Lower leg skin (tissue), 4 donors: ENCODE measurements around the gene CD177. TPM values are rescaled to one million over a fixed set of nuclear protein-coding genes. Genes with fewer than 3 reads are reported as not detected.
A peak's percentile ranks its signal among the peaks of the same experiment; 100 is the strongest.
"Not testable (repeated sequence)": the region's sequence is repeated elsewhere in the genome, so short reads cannot be mapped to it uniquely, and the experiment has no call there.

ENCODE experiments used
- DNase-seq, 2 donors: peaks; one replicate each; pipeline ENCODE4 v3.0.0-alpha.2; 2019; ENCODE audit warnings: low spot score in 2 of 2
- H3K4me3 ChIP-seq: fragments of 200-600 bp; sonication (generic); 2 replicates; pipeline ENCODE4 v1.5.1; 2017; ENCODE audit warnings: mild to moderate bottlenecking, low read depth; ENCODE audit not compliant: poor library complexity, severe bottlenecking
- POLR2A ChIP-seq, 2 donors: fragments of 450-650 bp; IDR thresholded peaks; one replicate each; pipeline ENCODE4 v1.6.1; 2016 to 2017; ENCODE audit warnings: antibody characterized with exemption in 2 of 2, mild to moderate bottlenecking in 1 of 2, moderate library complexity in 1 of 2
- WGBS, 2 donors: methylation state at CpG; one replicate each; pipeline ENCODE4 v1.1.5; 2018; 5-methylcytosine and 5-hydroxymethylcytosine counted together
- intact Hi-C: fragments of 100-400 bp; cut with DNase I; formaldehyde crosslinking; loops from one replicate; pipeline ENCODE4 v1.15.0; 2023; ENCODE audit warnings: low total_unique reads
- total RNA-seq, 4 donors: library from RNA; depleted of rRNA; stranded (reverse); fragments of >200 nt; gene quantifications; one replicate each; pipeline ENCODE4 v1.1.0, GENCODE V29; 2016
- TF ChIP-seq, protein P1 (sequence below), 3 donors: fragments of 450-650 bp; IDR thresholded peaks; one replicate each; pipeline ENCODE4 v1.5.1; 2016; ENCODE audit warnings: antibody characterized with exemption in 3 of 3, mild to moderate bottlenecking in 3 of 3, moderate library complexity in 2 of 3

Gene CD177
- total RNA-seq, 4 donors from 2014 or later: 0.34 to 0.94 (median 0.63) TPM; not detected in 1

DNA sequence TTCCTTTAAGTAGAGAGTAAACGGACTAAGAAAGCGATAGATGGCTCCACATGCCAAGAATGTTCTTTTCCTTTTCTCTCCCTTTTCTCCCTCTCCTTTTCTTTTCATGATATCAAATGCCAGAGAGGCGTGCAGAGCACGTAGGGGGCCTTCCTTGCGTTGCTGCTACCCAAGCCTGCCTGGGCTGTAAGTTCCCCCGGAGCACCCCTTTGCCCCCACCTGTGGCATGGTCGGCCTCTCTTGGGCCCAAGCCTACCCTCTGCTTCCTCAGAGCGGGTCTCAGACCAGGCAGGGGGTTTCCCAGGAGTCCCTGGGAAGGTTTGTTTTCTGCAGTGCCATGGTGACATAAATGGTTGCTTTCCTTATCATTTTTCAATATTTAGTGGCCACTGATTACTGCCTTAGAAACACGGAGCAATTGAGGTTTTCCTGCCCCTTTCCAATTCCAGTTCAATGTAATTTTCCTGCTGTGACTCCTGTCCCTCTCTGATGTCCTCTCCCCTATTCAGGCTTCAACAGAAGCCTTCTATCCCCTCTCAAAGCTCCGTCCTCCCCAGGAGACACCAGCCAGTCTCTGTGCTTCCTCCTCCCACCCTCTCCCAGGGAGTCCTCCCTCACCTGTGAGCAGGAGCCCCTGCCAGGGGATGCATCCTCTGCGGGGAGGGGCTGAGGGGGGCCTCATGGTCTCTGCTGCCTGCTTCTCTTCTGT lies 22.6 kb upstream of the CD177 start:
- no peak overlapping the region for H3K4me3 ChIP-seq
- peak in 1 of 2 donors; percentile 49 for DNase-seq
- intact Hi-C loops: no loop called here
- TF ChIP-seq, protein P1, sequence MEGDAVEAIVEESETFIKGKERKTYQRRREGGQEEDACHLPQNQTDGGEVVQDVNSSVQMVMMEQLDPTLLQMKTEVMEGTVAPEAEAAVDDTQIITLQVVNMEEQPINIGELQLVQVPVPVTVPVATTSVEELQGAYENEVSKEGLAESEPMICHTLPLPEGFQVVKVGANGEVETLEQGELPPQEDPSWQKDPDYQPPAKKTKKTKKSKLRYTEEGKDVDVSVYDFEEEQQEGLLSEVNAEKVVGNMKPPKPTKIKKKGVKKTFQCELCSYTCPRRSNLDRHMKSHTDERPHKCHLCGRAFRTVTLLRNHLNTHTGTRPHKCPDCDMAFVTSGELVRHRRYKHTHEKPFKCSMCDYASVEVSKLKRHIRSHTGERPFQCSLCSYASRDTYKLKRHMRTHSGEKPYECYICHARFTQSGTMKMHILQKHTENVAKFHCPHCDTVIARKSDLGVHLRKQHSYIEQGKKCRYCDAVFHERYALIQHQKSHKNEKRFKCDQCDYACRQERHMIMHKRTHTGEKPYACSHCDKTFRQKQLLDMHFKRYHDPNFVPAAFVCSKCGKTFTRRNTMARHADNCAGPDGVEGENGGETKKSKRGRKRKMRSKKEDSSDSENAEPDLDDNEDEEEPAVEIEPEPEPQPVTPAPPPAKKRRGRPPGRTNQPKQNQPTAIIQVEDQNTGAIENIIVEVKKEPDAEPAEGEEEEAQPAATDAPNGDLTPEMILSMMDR (IDR thresholded peaks at IDR 0.05): no peak
- TF ChIP-seq POLR2A (IDR thresholded peaks at IDR 0.05): no peak
- WGBS, 2 donors: 73 to 81% methylated on average over 11 of the region's 11 CpGs

DNA sequence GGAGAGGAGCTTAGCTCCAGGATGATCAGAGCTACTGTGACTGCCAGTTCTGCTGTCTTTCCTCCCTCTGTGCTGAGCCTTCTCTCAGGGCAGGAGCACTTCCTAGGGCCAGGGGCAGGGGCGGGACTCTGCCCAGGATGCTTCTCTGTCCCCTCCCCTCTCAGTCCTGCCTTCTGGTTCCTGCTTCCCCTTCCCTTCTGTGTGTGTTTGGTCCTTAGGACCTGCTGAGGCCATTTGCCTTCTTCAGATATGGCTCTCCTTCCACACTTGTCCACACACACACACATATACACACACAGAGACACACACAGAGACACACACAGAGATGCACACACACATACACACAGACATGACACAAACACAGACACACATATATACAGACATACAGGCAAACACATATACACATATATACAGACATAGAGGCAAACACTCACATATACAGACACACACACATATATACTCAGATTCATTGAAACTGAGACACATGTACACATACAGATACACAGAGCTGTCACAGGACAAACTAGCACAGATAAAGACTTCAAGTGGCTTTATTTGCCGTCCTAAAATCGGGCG lies 22.0 kb upstream of the CD177 start:
- H3K4me3 ChIP-seq: no peak overlapping the region
- DNase-seq: no peak
- WGBS, 2 donors: 76 to 85% methylated on average over 4 of the region's 4 CpGs
- TF ChIP-seq, protein P1 (IDR thresholded peaks at IDR 0.05): no peak
- no peak for TF ChIP-seq POLR2A (IDR thresholded peaks at IDR 0.05)
- intact Hi-C loops: no loop called here

DNA sequence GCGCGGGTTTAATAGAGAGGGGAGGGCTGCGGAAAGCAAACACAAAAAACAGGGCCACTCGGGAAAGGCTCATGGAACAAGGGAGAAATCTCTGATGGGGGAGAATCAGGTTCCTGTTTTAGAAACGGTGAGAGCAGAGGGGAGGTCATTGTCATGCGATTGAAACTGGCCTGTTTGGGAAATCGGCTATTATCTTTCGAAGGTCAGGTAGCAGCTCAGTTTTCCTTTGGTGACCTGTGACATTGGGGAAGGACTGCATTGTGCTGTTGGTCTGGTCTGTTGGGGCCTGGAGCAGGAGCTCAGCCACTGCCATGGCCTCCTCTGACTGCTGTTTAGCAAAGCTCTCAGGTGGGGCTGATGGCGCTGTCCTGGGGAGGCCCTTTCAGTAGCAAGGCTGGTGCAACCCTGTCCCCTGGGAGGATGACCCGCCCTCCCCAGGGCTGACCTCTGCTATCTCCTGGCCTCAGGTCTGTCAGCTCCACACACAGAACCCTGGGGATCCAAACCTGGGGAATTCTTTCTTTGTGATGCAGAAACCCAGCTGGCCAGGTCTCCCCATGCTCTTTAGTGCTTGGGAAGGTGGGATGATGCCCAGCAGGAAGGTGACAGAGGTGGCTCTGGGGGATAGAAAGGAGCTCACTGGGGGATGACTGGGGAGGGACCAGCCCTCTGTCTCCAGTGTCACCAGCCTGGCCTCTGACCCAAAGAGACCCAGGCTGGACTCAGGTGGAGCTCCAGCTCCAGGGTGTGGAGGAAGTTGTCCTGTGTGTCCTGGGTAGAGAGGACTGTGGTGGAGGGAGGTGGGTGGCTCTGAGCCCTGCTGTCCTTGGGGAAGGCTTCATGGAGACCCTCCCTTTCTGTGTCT lies 21.2 kb upstream of the CD177 start:
- DNase-seq: peak in 1 of 2 donors; percentile 72
- TF ChIP-seq, protein P1 (IDR thresholded peaks at IDR 0.05): no peak
- TF ChIP-seq POLR2A (IDR thresholded peaks at IDR 0.05): no peak
- H3K4me3 ChIP-seq: no peak overlapping the region
- 79 to 82% methylated on average over 10 of the region's 10 CpGs for WGBS, 2 donors
- intact Hi-C loops: no loop called here

GRCh38 chr19:43336508-43336907 lies 17.0 kb upstream of the CD177 start:
- WGBS, 2 donors: 88 to 93% methylated on average over 2 of the region's 2 CpGs
- DNase-seq: peak in 1 of 2 donors; percentile 2
- intact Hi-C loops: not testable (repeated sequence)

DNA sequence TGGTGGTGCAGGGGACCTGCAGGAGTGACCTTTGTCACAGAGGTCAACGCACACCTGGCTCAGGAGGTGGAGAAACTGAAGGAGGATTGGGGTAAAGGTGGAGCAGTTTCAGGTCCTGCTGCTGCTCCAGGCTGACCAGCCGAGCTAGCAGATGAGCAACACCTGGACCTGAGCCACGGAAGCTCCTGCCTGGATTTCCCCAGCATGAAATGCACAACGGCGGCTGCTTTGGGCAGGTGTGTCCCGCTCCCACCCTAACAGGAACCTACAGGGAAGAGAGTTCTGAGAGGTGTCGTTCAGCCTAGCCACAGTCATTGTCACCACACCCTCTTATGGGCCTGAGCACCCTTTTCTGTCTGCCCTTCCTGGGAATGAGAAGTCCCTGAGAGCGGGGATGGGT lies 15.7 kb upstream of the CD177 start:
- TF ChIP-seq, protein P1 (IDR thresholded peaks at IDR 0.05): no peak
- TF ChIP-seq POLR2A (IDR thresholded peaks at IDR 0.05): no peak
- WGBS, 2 donors: 57 to 61% methylated on average over 8 of the region's 8 CpGs
- H3K4me3 ChIP-seq: no peak overlapping the region
- DNase-seq: peak in 1 of 2 donors; percentile 6
- intact Hi-C loops: no loop called here

More at GRCh38 chr19:43336508-43336907, 17.0 kb upstream of the CD177 start:
- H3K4me3 ChIP-seq: not testable (repeated sequence)

DNA sequence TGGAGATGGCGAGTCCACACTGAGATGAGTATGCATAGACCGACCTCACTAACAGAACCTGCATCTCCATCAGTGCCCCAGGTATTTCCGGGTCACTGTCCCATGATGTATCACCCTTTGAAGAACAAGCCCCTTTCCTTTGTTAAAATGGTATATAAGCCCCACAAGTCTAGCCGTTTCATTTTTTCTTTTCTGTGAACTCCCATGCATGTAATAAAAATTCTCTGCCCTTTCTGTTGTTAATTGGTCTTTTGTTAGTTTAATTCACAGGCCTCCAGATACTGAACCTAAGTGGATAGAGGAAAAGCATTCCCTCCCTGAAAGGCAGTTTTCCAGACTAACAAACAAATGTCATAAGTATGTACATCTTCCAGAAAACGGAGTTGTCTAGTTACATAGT lies 15.0 kb upstream of the CD177 start:
- 62 to 67% methylated on average over 5 of the region's 5 CpGs for WGBS, 2 donors
- intact Hi-C loops: no loop called here
- peak in 1 of 2 donors; percentile 14 for DNase-seq
- no peak for TF ChIP-seq POLR2A (IDR thresholded peaks at IDR 0.05)
- TF ChIP-seq, protein P1 (IDR thresholded peaks at IDR 0.05): no peak
- no peak overlapping the region for H3K4me3 ChIP-seq

DNA sequence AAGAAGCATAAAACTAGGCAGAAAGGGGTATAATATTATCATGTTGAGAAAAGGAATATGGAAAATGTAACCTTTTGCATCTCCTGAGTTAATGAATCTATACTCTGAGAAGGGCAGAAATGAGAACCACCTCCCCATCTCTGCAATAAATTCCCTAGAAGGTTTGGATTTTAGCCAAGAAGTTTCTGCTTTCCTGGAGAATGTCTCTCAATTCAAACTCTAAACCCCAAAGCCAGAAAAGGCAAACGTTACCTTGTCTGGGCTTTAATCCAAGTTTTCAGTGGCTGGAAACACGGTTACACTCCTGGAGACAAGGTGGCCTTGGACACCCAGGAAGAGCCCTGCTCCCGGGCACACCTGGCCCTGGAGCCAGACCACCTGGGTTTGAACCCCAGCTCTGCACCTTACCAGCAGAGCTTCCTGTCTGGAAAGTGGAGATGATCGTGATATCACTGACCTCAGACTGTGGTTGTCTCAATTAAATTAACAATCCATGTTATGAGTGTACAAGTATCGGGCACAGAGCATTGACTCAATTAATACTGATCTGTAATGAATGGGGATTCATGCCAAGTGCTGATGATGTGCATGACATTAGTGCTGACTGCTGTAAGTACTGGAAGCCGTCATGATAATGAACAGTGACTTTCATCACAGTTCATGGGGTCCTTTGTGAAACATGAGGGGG lies 14.1 kb upstream of the CD177 start:
- intact Hi-C loops, DNase-seq: not testable (repeated sequence)
- WGBS, 2 donors: 32 to 34% methylated on average over 5 to 6 of the region's 6 CpGs

DNA sequence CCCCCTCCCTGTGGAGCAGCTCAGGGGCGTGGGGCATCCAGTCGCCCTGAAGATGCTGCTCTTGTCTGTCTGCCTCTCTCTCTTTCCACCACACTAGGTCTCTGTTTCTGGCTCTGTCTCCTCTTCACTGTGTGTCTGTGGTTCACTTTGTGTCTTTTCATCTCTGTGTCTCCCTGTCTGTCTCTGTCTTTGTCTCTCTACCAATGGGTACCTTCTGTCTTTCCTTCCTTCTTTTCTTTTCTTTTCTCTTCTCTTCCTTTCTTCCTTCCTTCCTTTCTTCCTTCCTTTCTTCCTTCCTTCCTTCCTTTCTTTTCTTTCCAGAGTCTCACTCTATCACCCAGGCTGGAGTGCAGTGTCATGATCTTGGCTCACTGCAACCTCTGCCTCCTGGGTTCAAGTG lies 13.4 kb upstream of the CD177 start:
- WGBS, 2 donors: 73 to 87% methylated on average over 2 of the region's 2 CpGs
- intact Hi-C loops, H3K4me3 ChIP-seq, DNase-seq: not testable (repeated sequence)

More for the DNA sequence above, 14.1 kb upstream of the CD177 start:
- H3K4me3 ChIP-seq: not testable (repeated sequence)
